Brain pericyte (primary cell): ENCODE measurements around the gene TRAPPC2L.

ENCODE experiments used
- DNase-seq: peaks from one replicate; pipeline ENCODE4 v3.0.0-alpha.2; 2012; ENCODE audit warnings: low read depth, low spot score

Gene TRAPPC2L

GRCh38 chr16:88909431-88910210 is 52.7 kb downstream of the TRAPPC2L start:
- DNase-seq: no peak

- no peak for DNase-seq
These were observed 53.6 kb downstream of the TRAPPC2L start for GRCh38 chr16:88910284-88911135.

GRCh38 chr16:88911136-88911945 is 54.4 kb downstream of the TRAPPC2L start:
- no peak for DNase-seq

GRCh38 chr16:88911946-88912310 is 55.0 kb downstream of the TRAPPC2L start:
- no peak for DNase-seq
